Caco-2 (cell line): ENCODE measurements around the gene ZNF24. TPM values are rescaled to one million over a fixed set of nuclear protein-coding genes. Genes with fewer than 3 reads are reported as not detected.

Experiments
- BruUV-seq: library from RNA; stranded (reverse); fragments of 400-500 nt; replicated peaks from 2 replicates; lab custom pipeline; 2021; lab: Mats Ljungman, UMichigan
- CTCF ChIA-PET: fragments of 300-600 bp; sonication (Branson Sonifier 250); formaldehyde crosslinking; loops from one replicate; lab custom pipeline; 2022; ENCODE audit warnings: antibody characterized with exemption; lab: Charles Lee
- POLR2A ChIA-PET: fragments of 300-600 bp; sonication (Branson Sonifier 250); formaldehyde crosslinking; loops from one replicate; lab custom pipeline; 2022; ENCODE audit warnings: antibody characterized with exemption; lab: Charles Lee
- DNase-seq, 2 experiments: peaks; one replicate each; pipeline versions ENCODE4 v3.0.0 to v3.0.0-alpha.2; 2020 to 2022
- H3K27me3 ChIP-seq: replicated peaks from 2 replicates; pipeline ENCODE4 v1.6.0; 2011; ENCODE audit warnings: low read length; ENCODE audit not compliant: control insufficient read depth, insufficient read depth
- H3K36me3 ChIP-seq: 2 replicates; pipeline ENCODE4 v1.5.1; 2011; ENCODE audit warnings: low read length; ENCODE audit not compliant: control insufficient read depth, insufficient read depth
- H3K4me1 ChIP-seq: fragments of 250-450 bp; sonication (Bioruptor Pico); 2 replicates; pipeline ENCODE4 v1.5.1; 2020; ENCODE audit warnings: mild to moderate bottlenecking
- H3K4me3 ChIP-seq: 2 replicates; pipeline ENCODE4 v1.5.1; 2011; ENCODE audit warnings: low read depth, mild to moderate bottlenecking, control low read depth, low read length
- H3K9me3 ChIP-seq: fragments of 250-450 bp; sonication (Bioruptor Pico); 2 replicates; pipeline ENCODE4 v1.5.1; 2020; ENCODE audit warnings: mild to moderate bottlenecking, moderate library complexity
- H3K27ac Mint-ChIP-seq: one replicate; pipeline ENCODE4 v1.8.0; 2022; ENCODE audit warnings: mixed read lengths; ENCODE audit not compliant: unreplicated experiment
- H3K27me3 Mint-ChIP-seq: one replicate; pipeline ENCODE4 v1.8.0; 2022; ENCODE audit warnings: mixed read lengths; ENCODE audit not compliant: insufficient read depth, unreplicated experiment
- H3K36me3 Mint-ChIP-seq: one replicate; pipeline ENCODE4 v1.8.0; 2022; ENCODE audit warnings: mild to moderate bottlenecking, mixed read lengths; ENCODE audit not compliant: insufficient read depth, unreplicated experiment
- H3K4me1 Mint-ChIP-seq: one replicate; pipeline ENCODE4 v1.8.0; 2022; ENCODE audit warnings: low read depth, mixed read lengths; ENCODE audit not compliant: unreplicated experiment
- H3K4me3 Mint-ChIP-seq: one replicate; pipeline ENCODE4 v1.8.0; 2022; ENCODE audit warnings: mild to moderate bottlenecking, moderate library complexity, mixed read lengths; ENCODE audit not compliant: unreplicated experiment
- H3K9me3 Mint-ChIP-seq: one replicate; pipeline ENCODE4 v1.8.0; 2022; ENCODE audit warnings: mixed read lengths; ENCODE audit not compliant: unreplicated experiment
- intact Hi-C: fragments of 100-400 bp; cut with micrococcal nuclease; formaldehyde crosslinking; loops from one replicate; pipeline ENCODE4 v1.10.0; 2022; ENCODE audit not compliant: unreplicated experiment
- total RNA-seq: library from RNA; stranded (reverse); gene quantifications from 2 replicates; pipeline ENCODE4 v1.2.3, GENCODE V29; 2022
- TF ChIP-seq, protein P1 (sequence below), 2 experiments: fragments of 200-600 bp in 1 of 2; IDR thresholded peaks; 1 replicate in 1 of 2; 2 replicates in 1 of 2; pipeline versions ENCODE4 v1.5.1 to v1.8.0; 2011 to 2022; ENCODE audit warnings: antibody characterized with exemption in 1 of 2, control low read depth in 1 of 2, inconsistent platforms in 1 of 2, low read depth in 1 of 2, low read length in 1 of 2, mild to moderate bottlenecking in 1 of 2, moderate library complexity in 1 of 2; ENCODE audit not compliant: insufficient read depth in 1 of 2, severe bottlenecking in 1 of 2, unreplicated experiment in 1 of 2

The ZNF24 gene
- total RNA-seq, 1 experiment from 2014 or later = 21.3 TPM

- H3K36me3 ChIP-seq = no peaks in the 10 kb centered on the region
- intact Hi-C loops = no loop called here
- TF ChIP-seq, protein P1, sequence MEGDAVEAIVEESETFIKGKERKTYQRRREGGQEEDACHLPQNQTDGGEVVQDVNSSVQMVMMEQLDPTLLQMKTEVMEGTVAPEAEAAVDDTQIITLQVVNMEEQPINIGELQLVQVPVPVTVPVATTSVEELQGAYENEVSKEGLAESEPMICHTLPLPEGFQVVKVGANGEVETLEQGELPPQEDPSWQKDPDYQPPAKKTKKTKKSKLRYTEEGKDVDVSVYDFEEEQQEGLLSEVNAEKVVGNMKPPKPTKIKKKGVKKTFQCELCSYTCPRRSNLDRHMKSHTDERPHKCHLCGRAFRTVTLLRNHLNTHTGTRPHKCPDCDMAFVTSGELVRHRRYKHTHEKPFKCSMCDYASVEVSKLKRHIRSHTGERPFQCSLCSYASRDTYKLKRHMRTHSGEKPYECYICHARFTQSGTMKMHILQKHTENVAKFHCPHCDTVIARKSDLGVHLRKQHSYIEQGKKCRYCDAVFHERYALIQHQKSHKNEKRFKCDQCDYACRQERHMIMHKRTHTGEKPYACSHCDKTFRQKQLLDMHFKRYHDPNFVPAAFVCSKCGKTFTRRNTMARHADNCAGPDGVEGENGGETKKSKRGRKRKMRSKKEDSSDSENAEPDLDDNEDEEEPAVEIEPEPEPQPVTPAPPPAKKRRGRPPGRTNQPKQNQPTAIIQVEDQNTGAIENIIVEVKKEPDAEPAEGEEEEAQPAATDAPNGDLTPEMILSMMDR (IDR thresholded peaks at IDR 0.05; ENCODE audit: insufficient read depth in 1 of 2, low read depth in 1 of 2, low read length in 1 of 2, severe bottlenecking in 1 of 2, unreplicated experiment in 1 of 2) = peak; percentile 44 to 52
- no peaks in the 10 kb centered on the region for H3K9me3 ChIP-seq
- peak; percentile 38 to 45 for DNase-seq
- Mint-ChIP-seq H3K9me3 (no peaks in the 10 kb centered on the region), H3K27me3 (no peaks in the 10 kb centered on the region), H3K36me3 (no peaks in the 10 kb centered on the region), H3K27ac (no peak overlapping the region), H3K4me3 (no peak overlapping the region), H3K4me1 (no peaks in the 10 kb centered on the region)
- no peak overlapping the region for H3K4me3 ChIP-seq
- POLR2A ChIA-PET = no interaction called here
- BruUV-seq = no TSS peak
- CTCF ChIA-PET = interaction anchor here (0.6 to 1.0 kb wide), 3 partner anchors 32 to 119 kb away, joined by 3 to 5 read pairs (median 3); no protein-coding TSS in a partner anchor
- no peaks in the 10 kb centered on the region for H3K27me3 ChIP-seq
- H3K4me1 ChIP-seq = no peaks in the 10 kb centered on the region
These were observed 42.4 kb upstream of the ZNF24 start for GRCh38 chr18:35386600-35387100.

- BruUV-seq = no TSS peak
These were observed 38.9 kb upstream of the ZNF24 start for GRCh38 chr18:35383136-35383535.

GRCh38 chr18:35379421-35379820 lies 35.2 kb upstream of the ZNF24 start:
- no peaks in the 10 kb centered on the region for H3K27me3 ChIP-seq
- Mint-ChIP-seq H3K27me3 (peaks cover 8% of the 10 kb centered on the region), H3K9me3 (no peaks in the 10 kb centered on the region), H3K4me1 (no peaks in the 10 kb centered on the region), H3K4me3 (no peak overlapping the region), H3K36me3 (no peaks in the 10 kb centered on the region), H3K27ac (no peak overlapping the region)
- CTCF ChIA-PET = no interaction called here
- no peaks in the 10 kb centered on the region for H3K9me3 ChIP-seq
- TF ChIP-seq, protein P1 (IDR thresholded peaks at IDR 0.05; ENCODE audit: insufficient read depth in 1 of 2, low read depth in 1 of 2, low read length in 1 of 2, severe bottlenecking in 1 of 2, unreplicated experiment in 1 of 2) = no peak
- intact Hi-C loops = no loop called here
- no peak overlapping the region for H3K4me3 ChIP-seq
- POLR2A ChIA-PET = no interaction called here
- BruUV-seq = no TSS peak
- no peaks in the 10 kb centered on the region for H3K4me1 ChIP-seq
- H3K36me3 ChIP-seq = no peaks in the 10 kb centered on the region
- no peak for DNase-seq

More at GRCh38 chr18:35383136-35383535, 38.9 kb upstream of the ZNF24 start:
- ChIA-PET POLR2A (no interaction called here), CTCF (no interaction called here)
- H3K36me3 Mint-ChIP-seq = no peaks in the 10 kb centered on the region
- H3K9me3 Mint-ChIP-seq = no peaks in the 10 kb centered on the region
- Histone ChIP-seq H3K9me3 (no peaks in the 10 kb centered on the region), H3K4me3 (no peak overlapping the region), H3K27me3 (no peaks in the 10 kb centered on the region), H3K4me1 (no peaks in the 10 kb centered on the region), H3K36me3 (no peaks in the 10 kb centered on the region)
- no peak for DNase-seq
- peaks cover 8% of the 10 kb centered on the region for H3K27me3 Mint-ChIP-seq
- intact Hi-C loops = no loop called here
- TF ChIP-seq, protein P1 (IDR thresholded peaks at IDR 0.05; ENCODE audit: insufficient read depth in 1 of 2, low read depth in 1 of 2, low read length in 1 of 2, severe bottlenecking in 1 of 2, unreplicated experiment in 1 of 2) = no peak
- H3K4me1 Mint-ChIP-seq = no peaks in the 10 kb centered on the region
- no peak overlapping the region for H3K27ac Mint-ChIP-seq
- H3K4me3 Mint-ChIP-seq = no peak overlapping the region
